Measurements from ENCODE around the gene BYSL.

DNA sequence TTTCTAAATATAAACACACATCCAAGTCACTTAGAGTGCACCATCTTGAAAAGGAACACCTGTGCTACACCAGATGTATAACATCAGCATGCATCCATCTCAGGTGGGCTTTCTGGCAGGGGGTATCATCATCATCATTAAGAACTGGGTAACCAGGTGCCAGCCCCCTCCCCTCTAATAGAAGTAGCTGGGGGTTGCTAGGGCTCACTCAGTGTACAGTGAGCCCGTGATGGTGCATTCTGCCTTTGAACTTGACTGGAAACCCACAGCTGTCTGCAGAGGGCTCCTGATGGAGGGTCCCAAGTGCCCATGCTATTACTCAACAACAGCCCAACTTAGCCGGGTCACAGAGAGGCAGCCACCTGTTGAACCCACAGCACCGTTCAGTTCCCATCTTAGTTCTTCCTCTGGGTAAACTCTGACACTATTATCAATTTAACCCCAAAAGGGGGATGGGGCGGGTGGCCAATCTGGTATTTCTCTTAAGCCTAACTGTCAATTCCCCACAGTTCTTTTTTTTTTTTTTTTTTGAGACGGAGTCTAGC lies 53.1 kb downstream of the BYSL start:
- TF ChIP-seq POLR2A (IDR thresholded peaks at IDR 0.05; ENCODE audit: low read length) (no peak), GATA1 (IDR thresholded peaks at IDR 0.05; ENCODE audit: low read depth, low read length) (no peak)
